ENCODE data around the gene SPATS2. TPM values are rescaled to one million over a fixed set of nuclear protein-coding genes. Genes with fewer than 3 reads are reported as not detected.

Gene SPATS2
- polyA plus RNA-seq, 4 donors = 11.9 to 26.3 (median 14.4) TPM

DNA sequence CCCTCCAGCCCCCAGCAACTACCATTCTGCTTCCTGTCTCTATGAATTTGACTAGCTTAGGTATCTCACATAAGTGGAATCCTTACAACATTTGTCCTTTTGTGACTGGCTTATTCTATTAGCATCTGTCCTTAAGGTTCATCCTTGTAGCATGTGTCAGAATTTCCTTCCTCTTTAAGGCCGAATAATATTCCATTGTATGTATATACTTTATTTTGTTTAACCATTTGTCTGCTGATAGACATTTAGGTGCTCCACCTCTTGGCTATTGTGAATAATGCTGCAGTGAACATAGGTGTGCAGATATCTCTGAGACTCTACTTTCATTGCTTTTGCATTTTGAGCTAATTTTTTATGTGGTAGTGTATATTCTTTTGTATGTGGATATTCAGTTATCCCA, 75.7 kb downstream of the SPATS2 start:
- FAIRE-seq (no peak), DNase-seq (no peak)
- Histone ChIP-seq H3K4me1 (ENCODE audit: control insufficient read depth in 3 of 3, insufficient read depth in 2 of 3, low read depth in 1 of 3, low read length in 2 of 3) (peaks cover 2 to 4% (median 3%) of the 10 kb centered on the region in 3 donors), H3K4me3 (ENCODE audit: low read depth in 1 of 3, low read length in 3 of 3) (no peak overlapping the region), H3K36me3 (ENCODE audit: control insufficient read depth in 3 of 3, insufficient read depth in 2 of 3, low read depth in 1 of 3, low read length in 3 of 3) (peaks cover 0 to 5% (median 0%) of the 10 kb centered on the region in 3 donors), H3K27ac (ENCODE audit: low read depth in 1 of 3, low read length in 2 of 3) (no peak overlapping the region), H3K27me3 (ENCODE audit: control insufficient read depth in 3 of 3, insufficient read depth in 3 of 3, low read length in 3 of 3) (no peaks in the 10 kb centered on the region), H3K9me3 (ENCODE audit: control insufficient read depth in 2 of 2, insufficient read depth in 1 of 2, low read depth in 1 of 2, low read length in 1 of 2) (peaks cover 0 to 7% of the 10 kb centered on the region in 2 donors)
- 78 to 93% (median 91%) methylated on average over 1 of the region's 1 CpG for WGBS, 3 donors

DNA sequence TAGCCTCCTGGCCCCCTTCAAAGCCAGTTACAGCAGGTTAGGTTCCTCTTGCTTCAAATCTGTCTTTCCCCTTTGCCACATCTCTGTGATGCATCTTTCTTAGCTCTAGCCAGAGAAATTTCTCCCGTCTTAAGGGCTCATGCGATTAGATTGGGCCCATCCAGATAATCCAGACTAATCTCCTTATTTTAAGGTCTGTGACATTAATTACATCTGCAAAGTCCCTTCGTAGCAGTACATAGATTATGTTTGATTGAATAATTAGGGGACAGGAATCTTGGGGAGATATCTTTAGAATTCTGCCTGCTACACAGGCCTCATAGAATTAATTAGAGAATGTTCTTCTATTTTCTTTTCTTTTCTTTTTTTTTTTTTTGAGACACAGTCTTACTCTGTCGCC, 79.3 kb downstream of the SPATS2 start:
- Histone ChIP-seq H3K4me1 (ENCODE audit: control insufficient read depth in 3 of 3, insufficient read depth in 2 of 3, low read depth in 1 of 3, low read length in 2 of 3) (no peaks in the 10 kb centered on the region), H3K4me3 (ENCODE audit: low read depth in 1 of 3, low read length in 3 of 3) (no peak overlapping the region), H3K27ac (ENCODE audit: low read depth in 1 of 3, low read length in 2 of 3) (no peak overlapping the region), H3K27me3 (ENCODE audit: control insufficient read depth in 3 of 3, insufficient read depth in 3 of 3, low read length in 3 of 3) (no peaks in the 10 kb centered on the region), H3K9me3 (ENCODE audit: control insufficient read depth in 2 of 2, insufficient read depth in 1 of 2, low read depth in 1 of 2, low read length in 1 of 2) (peaks cover 0 to 7% of the 10 kb centered on the region in 2 donors), H3K36me3 (ENCODE audit: control insufficient read depth in 3 of 3, insufficient read depth in 2 of 3, low read depth in 1 of 3, low read length in 3 of 3) (peaks cover 0 to 5% (median 0%) of the 10 kb centered on the region in 3 donors)
- WGBS, 3 donors = 82 to 96% (median 96%) methylated on average over 4 of the region's 4 CpGs
- FAIRE-seq (no peak), DNase-seq (no peak)

DNA sequence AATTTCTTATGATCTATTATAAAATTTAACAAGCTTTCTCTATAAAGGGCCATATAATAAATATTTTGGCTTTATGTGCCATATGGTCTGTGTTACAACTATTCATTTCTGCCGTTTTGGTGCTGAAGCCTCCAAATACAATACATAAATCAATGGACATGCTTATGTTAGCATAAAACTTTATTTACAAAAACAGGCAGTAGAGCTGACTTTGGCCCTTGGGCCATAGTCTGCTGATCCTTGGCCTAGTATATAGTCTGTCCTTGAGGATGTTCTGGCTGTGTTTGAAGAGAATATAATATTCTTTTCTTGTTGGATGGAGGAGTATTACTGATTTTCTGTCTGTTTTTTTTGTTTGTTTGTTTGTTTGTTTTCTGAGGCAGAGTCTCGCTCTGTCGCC, 81.6 kb downstream of the SPATS2 start:
- Histone ChIP-seq H3K9me3 (ENCODE audit: control insufficient read depth in 2 of 2, insufficient read depth in 1 of 2, low read depth in 1 of 2, low read length in 1 of 2) (peaks cover 0 to 7% of the 10 kb centered on the region in 2 donors), H3K27me3 (ENCODE audit: control insufficient read depth in 3 of 3, insufficient read depth in 3 of 3, low read length in 3 of 3) (no peaks in the 10 kb centered on the region), H3K4me3 (ENCODE audit: low read depth in 1 of 3, low read length in 3 of 3) (no peak overlapping the region), H3K4me1 (ENCODE audit: control insufficient read depth in 3 of 3, insufficient read depth in 2 of 3, low read depth in 1 of 3, low read length in 2 of 3) (no peaks in the 10 kb centered on the region), H3K36me3 (ENCODE audit: control insufficient read depth in 3 of 3, insufficient read depth in 2 of 3, low read depth in 1 of 3, low read length in 3 of 3) (peaks cover 0 to 5% (median 0%) of the 10 kb centered on the region in 3 donors), H3K27ac (ENCODE audit: low read depth in 1 of 3, low read length in 2 of 3) (no peak overlapping the region)
- DNase-seq (no peak), FAIRE-seq (no peak)
- 86 to 96% (median 93%) methylated on average over 3 of the region's 3 CpGs for WGBS, 3 donors

DNA sequence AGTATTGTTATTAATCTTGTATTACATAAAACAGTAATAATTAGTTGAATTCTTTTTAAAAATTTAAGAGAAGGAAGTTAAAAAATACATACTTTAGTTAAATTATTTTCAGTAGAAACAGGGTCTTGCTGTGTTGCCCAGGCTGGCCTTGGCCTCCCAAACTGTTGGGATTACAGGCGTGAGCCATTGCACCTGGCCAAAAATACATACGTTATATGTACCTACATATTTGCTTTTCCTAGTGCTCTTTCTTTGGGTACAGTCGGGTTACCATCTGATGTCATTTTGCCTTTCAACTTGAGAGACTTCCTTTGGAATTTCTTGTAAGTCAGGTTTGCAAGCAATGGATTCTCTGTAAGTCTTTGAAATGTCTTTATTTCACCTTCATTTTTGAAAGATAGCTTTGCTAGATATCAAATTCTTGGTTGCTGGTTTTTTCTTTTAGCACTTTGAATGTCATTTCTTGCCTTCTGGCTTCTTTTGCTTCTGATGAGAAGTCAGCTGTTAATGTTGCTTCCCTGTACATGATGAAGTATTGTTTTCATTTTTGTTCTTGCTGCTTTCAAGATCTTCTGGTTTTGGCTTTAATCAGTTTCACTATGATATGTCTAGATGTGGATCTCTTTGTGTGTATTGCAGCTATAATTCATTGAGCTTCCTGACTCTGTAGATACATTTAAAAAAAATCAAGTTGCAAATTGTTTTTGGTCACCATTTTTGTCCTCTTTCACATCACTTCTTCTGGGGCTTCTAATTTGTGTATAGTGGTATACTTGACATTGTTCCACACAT, 84.4 kb downstream of the SPATS2 start:
- FAIRE-seq (no peak), DNase-seq (no peak)
- peak overlapping the region in 1 of 3 donors; percentile 34 for H3K27ac ChIP-seq (ENCODE audit: low read depth in 1 of 3, low read length in 2 of 3)
- H3K4me3 ChIP-seq (ENCODE audit: low read depth in 1 of 3, low read length in 3 of 3) = no peak overlapping the region
- no peaks in the 10 kb centered on the region for H3K9me3 ChIP-seq (ENCODE audit: control insufficient read depth in 2 of 2, insufficient read depth in 1 of 2, low read depth in 1 of 2, low read length in 1 of 2)
- H3K4me1 ChIP-seq (ENCODE audit: control insufficient read depth in 3 of 3, insufficient read depth in 2 of 3, low read depth in 1 of 3, low read length in 2 of 3) = peaks cover 0 to 8% (median 0%) of the 10 kb centered on the region in 3 donors
- no peaks in the 10 kb centered on the region for H3K27me3 ChIP-seq (ENCODE audit: control insufficient read depth in 3 of 3, insufficient read depth in 3 of 3, low read length in 3 of 3)
- H3K36me3 ChIP-seq (ENCODE audit: control insufficient read depth in 3 of 3, insufficient read depth in 2 of 3, low read depth in 1 of 3, low read length in 3 of 3) = no peaks in the 10 kb centered on the region
- WGBS, 3 donors = 66 to 91% (median 87%) methylated on average over 3 of the region's 3 CpGs

DNA sequence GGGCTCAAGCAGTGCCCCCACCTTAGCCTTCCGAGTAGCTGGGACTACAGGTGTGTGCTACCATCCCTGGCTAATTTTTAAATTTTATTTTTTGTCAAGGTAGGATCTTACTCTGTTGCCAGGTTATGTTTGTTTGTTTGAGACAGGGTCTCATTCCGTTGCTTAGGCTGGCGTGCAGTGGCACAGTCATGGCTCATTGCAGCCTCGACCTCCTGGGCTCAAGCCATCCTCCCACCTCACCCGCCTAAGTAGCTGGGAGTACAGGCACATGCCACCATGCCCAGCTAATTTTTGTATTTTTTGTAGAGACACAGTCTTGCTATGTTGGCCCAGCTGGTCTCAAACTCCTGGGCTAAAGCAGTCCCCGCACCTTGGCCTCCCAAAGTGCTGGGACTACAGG, 88.2 kb downstream of the SPATS2 start:
- Histone ChIP-seq H3K4me3 (ENCODE audit: low read depth in 1 of 3, low read length in 3 of 3) (no peak overlapping the region), H3K4me1 (ENCODE audit: control insufficient read depth in 3 of 3, insufficient read depth in 2 of 3, low read depth in 1 of 3, low read length in 2 of 3) (peaks cover 0 to 8% (median 0%) of the 10 kb centered on the region in 3 donors), H3K27ac (ENCODE audit: low read depth in 1 of 3, low read length in 2 of 3) (no peak overlapping the region), H3K27me3 (ENCODE audit: control insufficient read depth in 3 of 3, insufficient read depth in 3 of 3, low read length in 3 of 3) (no peaks in the 10 kb centered on the region), H3K9me3 (ENCODE audit: control insufficient read depth in 2 of 2, insufficient read depth in 1 of 2, low read depth in 1 of 2, low read length in 1 of 2) (no peaks in the 10 kb centered on the region), H3K36me3 (ENCODE audit: control insufficient read depth in 3 of 3, insufficient read depth in 2 of 3, low read depth in 1 of 3, low read length in 3 of 3) (peaks cover 0 to 5% (median 3%) of the 10 kb centered on the region in 3 donors)
- no peak for FAIRE-seq
- no peak for DNase-seq
- WGBS, 3 donors = 95 to 97% (median 96%) methylated on average over 6 of the region's 6 CpGs

DNA sequence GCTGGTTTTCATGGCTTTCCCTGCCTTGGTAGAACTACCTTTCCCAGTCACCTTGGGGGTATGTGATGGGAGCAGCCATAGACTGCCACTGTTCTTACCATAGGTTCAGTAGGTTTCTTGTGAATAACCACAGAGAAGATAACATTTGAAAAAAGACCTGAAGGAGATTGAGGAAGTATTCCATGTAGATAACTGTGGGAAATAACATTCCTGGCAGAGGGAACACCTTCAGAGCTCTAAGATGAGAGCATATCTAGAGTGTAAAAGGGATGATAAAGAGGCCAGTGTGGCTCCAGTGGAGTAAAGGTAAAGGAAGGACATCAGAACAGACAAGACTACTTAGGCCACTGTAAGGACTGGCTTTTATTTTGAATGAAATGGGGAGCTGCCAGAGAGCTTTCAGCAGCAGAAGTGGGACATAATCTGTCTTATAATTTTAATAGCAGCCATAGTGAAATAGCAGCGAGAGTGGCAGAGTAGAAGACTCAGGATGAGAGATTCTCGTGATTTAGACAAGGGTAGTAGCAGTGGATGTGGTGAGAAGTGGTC, 88.9 kb downstream of the SPATS2 start:
- FAIRE-seq (no peak), DNase-seq (peak; percentile 5 to 33)

DNA sequence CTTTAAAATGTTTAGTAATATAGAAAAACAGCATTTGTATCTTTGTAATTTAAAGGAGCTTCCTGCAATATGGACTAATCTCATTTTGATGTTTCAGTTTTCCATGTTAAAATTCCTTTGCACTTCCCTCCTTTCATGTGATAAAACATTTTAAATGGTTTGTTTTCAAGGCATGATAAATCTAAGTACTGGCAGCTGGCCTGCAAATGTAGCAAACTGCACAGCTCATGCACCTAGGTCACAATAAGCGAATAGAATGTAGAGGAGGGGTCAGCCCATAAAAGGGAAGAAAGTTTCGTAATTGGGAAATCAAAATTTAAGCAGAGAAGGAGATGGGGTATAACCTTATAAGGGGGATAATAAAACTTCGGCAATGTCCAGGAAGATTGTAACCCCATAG, 91.6 kb downstream of the SPATS2 start:
- WGBS, 3 donors = 95 to 98% (median 97%) methylated on average over 3 of the region's 3 CpGs
- peaks cover 0 to 3% of the 10 kb centered on the region in 2 donors for H3K9me3 ChIP-seq (ENCODE audit: control insufficient read depth in 2 of 2, insufficient read depth in 1 of 2, low read depth in 1 of 2, low read length in 1 of 2)
- H3K36me3 ChIP-seq (ENCODE audit: control insufficient read depth in 3 of 3, insufficient read depth in 2 of 3, low read depth in 1 of 3, low read length in 3 of 3) = peaks cover 0 to 13% (median 3%) of the 10 kb centered on the region in 3 donors
- H3K4me1 ChIP-seq (ENCODE audit: control insufficient read depth in 3 of 3, insufficient read depth in 2 of 3, low read depth in 1 of 3, low read length in 2 of 3) = peaks cover 0 to 10% (median 0%) of the 10 kb centered on the region in 3 donors
- no peak for DNase-seq
- H3K4me3 ChIP-seq (ENCODE audit: low read depth in 1 of 3, low read length in 3 of 3) = no peak overlapping the region
- no peaks in the 10 kb centered on the region for H3K27me3 ChIP-seq (ENCODE audit: control insufficient read depth in 3 of 3, insufficient read depth in 3 of 3, low read length in 3 of 3)
- H3K27ac ChIP-seq (ENCODE audit: low read depth in 1 of 3, low read length in 2 of 3) = no peak overlapping the region
- FAIRE-seq = no peak

More for the DNA sequence above, 88.9 kb downstream of the SPATS2 start:
- no peaks in the 10 kb centered on the region for H3K9me3 ChIP-seq (ENCODE audit: control insufficient read depth in 2 of 2, insufficient read depth in 1 of 2, low read depth in 1 of 2, low read length in 1 of 2)
- H3K36me3 ChIP-seq (ENCODE audit: control insufficient read depth in 3 of 3, insufficient read depth in 2 of 3, low read depth in 1 of 3, low read length in 3 of 3) = peaks cover 0 to 5% (median 3%) of the 10 kb centered on the region in 3 donors
- WGBS, 3 donors = 54 to 84% (median 71%) methylated on average over 2 of the region's 2 CpGs
- peaks cover 0 to 8% (median 0%) of the 10 kb centered on the region in 3 donors for H3K4me1 ChIP-seq (ENCODE audit: control insufficient read depth in 3 of 3, insufficient read depth in 2 of 3, low read depth in 1 of 3, low read length in 2 of 3)
- H3K4me3 ChIP-seq (ENCODE audit: low read depth in 1 of 3, low read length in 3 of 3) = no peak overlapping the region
- H3K27me3 ChIP-seq (ENCODE audit: control insufficient read depth in 3 of 3, insufficient read depth in 3 of 3, low read length in 3 of 3) = no peaks in the 10 kb centered on the region
- no peak overlapping the region for H3K27ac ChIP-seq (ENCODE audit: low read depth in 1 of 3, low read length in 2 of 3)

DNA sequence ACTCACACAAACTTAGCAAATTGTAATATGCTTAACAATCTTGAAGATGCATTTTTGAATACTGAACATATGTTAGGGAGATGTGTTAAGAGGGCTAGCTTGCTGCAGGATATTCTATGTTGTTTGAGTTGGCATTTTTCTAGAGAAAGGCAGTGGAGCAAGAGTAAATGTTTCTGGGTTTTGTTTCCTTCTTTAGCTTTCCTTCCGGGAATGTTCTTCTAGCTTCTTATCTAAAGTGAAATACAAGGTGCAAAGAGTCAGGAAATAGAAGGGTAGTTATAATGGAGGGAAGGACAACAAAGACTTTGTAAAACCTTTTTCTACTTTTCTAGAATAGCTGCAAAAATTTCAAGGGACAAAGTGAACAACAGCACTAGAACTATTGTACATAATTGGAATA, 94.0 kb downstream of the SPATS2 start:
- DNase-seq (peak; percentile 33 to 57), FAIRE-seq (no peak)
- H3K27me3 ChIP-seq (ENCODE audit: control insufficient read depth in 3 of 3, insufficient read depth in 3 of 3, low read length in 3 of 3) = no peaks in the 10 kb centered on the region
- no peak overlapping the region for H3K4me3 ChIP-seq (ENCODE audit: low read depth in 1 of 3, low read length in 3 of 3)
- peaks cover 0 to 3% of the 10 kb centered on the region in 2 donors for H3K9me3 ChIP-seq (ENCODE audit: control insufficient read depth in 2 of 2, insufficient read depth in 1 of 2, low read depth in 1 of 2, low read length in 1 of 2)
- no peak overlapping the region for H3K27ac ChIP-seq (ENCODE audit: low read depth in 1 of 3, low read length in 2 of 3)
- H3K4me1 ChIP-seq (ENCODE audit: control insufficient read depth in 3 of 3, insufficient read depth in 2 of 3, low read depth in 1 of 3, low read length in 2 of 3) = peaks cover 0 to 6% (median 0%) of the 10 kb centered on the region in 3 donors
- WGBS, 3 donors = 24 to 53% (median 27%) methylated on average over 1 of the region's 1 CpG
- peaks cover 0 to 15% (median 3%) of the 10 kb centered on the region in 3 donors for H3K36me3 ChIP-seq (ENCODE audit: control insufficient read depth in 3 of 3, insufficient read depth in 2 of 3, low read depth in 1 of 3, low read length in 3 of 3)
